HEK293T (cell line): ENCODE results near the gene SHPK.

Experiments
- ARNT ChIP-seq: fragments of 450-650 bp; IDR thresholded peaks from 2 replicates; pipeline ENCODE4 v1.6.1; 2017; ENCODE audit warnings: mild to moderate bottlenecking
- BHLHE40 ChIP-seq: fragments of 450-650 bp; IDR thresholded peaks from 2 replicates; pipeline ENCODE4 v1.6.1; 2016; ENCODE audit warnings: mild to moderate bottlenecking, moderate library complexity, borderline replicate concordance
- FOXA1 ChIP-seq: fragments of 450-650 bp; IDR thresholded peaks from 2 replicates; pipeline ENCODE4 v1.6.1; 2016; ENCODE audit warnings: mild to moderate bottlenecking
- FOXK2 ChIP-seq: fragments of 450-650 bp; IDR thresholded peaks from 2 replicates; pipeline ENCODE4 v1.6.1; 2016; ENCODE audit warnings: mild to moderate bottlenecking
- FOXM1 ChIP-seq: fragments of 450-650 bp; IDR thresholded peaks from 2 replicates; pipeline ENCODE4 v1.6.1; 2017; ENCODE audit warnings: mild to moderate bottlenecking, borderline replicate concordance
- HDGF ChIP-seq: fragments of 450-650 bp; IDR thresholded peaks from 2 replicates; pipeline ENCODE4 v1.6.1; 2017; ENCODE audit warnings: antibody characterized with exemption, borderline replicate concordance
- L3MBTL2 ChIP-seq: fragments of 450-650 bp; conservative IDR thresholded peaks from 2 replicates; pipeline ENCODE4 v1.6.1; 2016; ENCODE audit warnings: mild to moderate bottlenecking
- NFRKB ChIP-seq: fragments of 450-650 bp; IDR thresholded peaks from 2 replicates; pipeline ENCODE4 v1.6.1; 2016; ENCODE audit warnings: mild to moderate bottlenecking, moderate library complexity
- SP1 ChIP-seq: fragments of 450-650 bp; IDR thresholded peaks from 2 replicates; pipeline ENCODE4 v1.6.1; 2017
- SUZ12 ChIP-seq: fragments of 450-650 bp; IDR thresholded peaks from 2 replicates; pipeline ENCODE4 v1.6.1; 2016; ENCODE audit warnings: mild to moderate bottlenecking
- ZNF384 ChIP-seq: fragments of 450-650 bp; IDR thresholded peaks from 2 replicates; pipeline ENCODE4 v1.6.1; 2016

- no peak for TF ChIP-seq FOXM1
- no peak for TF ChIP-seq BHLHE40
- TF ChIP-seq SP1 = no peak
- TF ChIP-seq FOXA1 = no peak
- TF ChIP-seq SUZ12 = no peak
- TF ChIP-seq NFRKB = no peak
- TF ChIP-seq HDGF = no peak
- TF ChIP-seq FOXK2 = no peak
- TF ChIP-seq ZNF384 = no peak
- no peak for TF ChIP-seq ARNT
- TF ChIP-seq L3MBTL2 = no peak
Measured at GRCh38 chr17:3582915-3583314, 53.1 kb downstream of the SHPK start.
